Ovary (tissue), 9 donors: ENCODE results near the gene ADCY9. TPM values are rescaled to one million over a fixed set of nuclear protein-coding genes. Genes with fewer than 3 reads are reported as not detected.
"Not testable (repeated sequence)": the region's sequence is repeated elsewhere in the genome, so short reads cannot be mapped to it uniquely, and the experiment has no call there.

Experiments used
- DNase-seq, 5 donors: peaks; one replicate each; pipeline ENCODE4 v3.0.0-alpha.2; 2019 to 2020
- H3K27ac ChIP-seq, 2 donors: fragments of 200-600 bp; one replicate each; pipeline versions ENCODE4 v1.5.1 to v1.8.0; 2019 to 2022
- H3K27me3 ChIP-seq: fragments of 200-600 bp; one replicate; pipeline ENCODE4 v1.8.0; 2022
- H3K36me3 ChIP-seq: fragments of 200-600 bp; sonication (generic); one replicate; pipeline ENCODE4 v1.5.1; 2019
- H3K4me1 ChIP-seq: one replicate; pipeline ENCODE4 v1.8.1; 2013; ENCODE audit warnings: mild to moderate bottlenecking, moderate library complexity; ENCODE audit not compliant: insufficient read depth
- H3K4me3 ChIP-seq: fragments of 200-600 bp; sonication (generic); one replicate; pipeline ENCODE4 v1.5.1; 2017
- H3K9me3 ChIP-seq, 2 donors: fragments of 200-600 bp in 1 of 2; sonication (generic) in 1 of 2; one replicate each; pipeline versions ENCODE4 v1.5.1 to v1.8.1; 2013 to 2019; ENCODE audit warnings: mild to moderate bottlenecking in 1 of 2, moderate library complexity in 1 of 2
- CTCF ChIP-seq, 3 donors: fragments of 450-650 bp in 2 of 3; fragments of 200-600 bp in 1 of 3; IDR thresholded peaks; one replicate each; pipeline versions ENCODE4 v1.5.1 to v1.8.0; 2016 to 2022; ENCODE audit warnings: antibody characterized with exemption in 3 of 3, mild to moderate bottlenecking in 1 of 3
- EP300 ChIP-seq: sonication (generic); formaldehyde crosslinking; IDR thresholded peaks from one replicate; pipeline ENCODE4 v1.6.1; 2017; ENCODE audit warnings: antibody characterized with exemption
- POLR2A ChIP-seq: fragments of 450-650 bp; IDR thresholded peaks from one replicate; pipeline ENCODE4 v1.6.1; 2017; ENCODE audit warnings: antibody characterized with exemption, mild to moderate bottlenecking, moderate library complexity
- WGBS, 3 donors: extraction: QIAGEN DNeasy Blood & Tissue Kit in 1 of 3; methylation state at CpG; one replicate each; pipeline versions ENCODE4 v1.1.5 to v1.1.7; 2013 to 2017; 5-methylcytosine and 5-hydroxymethylcytosine counted together
- intact Hi-C, 4 donors: fragments of 100-400 bp; cut with DNase I; formaldehyde crosslinking; loops; one replicate each; pipeline versions ENCODE4 v1.11.0 to v1.15.1; 2022 to 2023
- polyA plus RNA-seq, 2 donors: library from polyadenylated mRNA; stranded (reverse); fragments of 200-250 nt in 1 of 2; fragments of 350-450 nt in 1 of 2; fragmentation: Illumina TruSeq in 1 of 2; extraction: RNeasy Lipid Tissue Mini Kit (QIAGEN cat#74804) in 1 of 2; gene quantifications; one replicate each; pipeline ENCODE4 v1.2.3, GENCODE V29; 2013 to 2014
- total RNA-seq, 7 donors: library from RNA; depleted of rRNA in 2 of 7; stranded (reverse); fragments of >200 nt in 2 of 7; fragmentation: NEBNext Ultra II Directional in 3 of 7; extraction: Animal tissue kit (Norgen Biotek cat#: 25700) in 3 of 7; gene quantifications; one replicate each; pipeline versions ENCODE4 v1.1.0 to v1.2.4, GENCODE V29; 2016 to 2023
- donor health status: DM: no; HTN: no; CAD: no; lungs with moderate emphysema.
- donor health status: DM: no; HTN: no; CAD: no.
- donor health status: Bipolar disorder and iron deficiency.
- donor health status: DM: yes; HTN: yes; CAD: no.
- donor health status: DM: no; HTN: no; CAD: no.
- donor health status: DM: yes; HTN: yes; CAD: no.

The ADCY9 gene
- total and polyA plus RNA-seq, 9 donors: 10.7 to 31.3 (median 23.3) TPM

GRCh38 chr16:4049031-4049430, 67.2 kb downstream of the ADCY9 start:
- Histone ChIP-seq H3K27me3 (no peaks in the 10 kb centered on the region), H3K9me3 (no peaks in the 10 kb centered on the region), H3K36me3 (no peaks in the 10 kb centered on the region), H3K4me1 (peaks cover 11% of the 10 kb centered on the region), H3K27ac (no peak overlapping the region), H3K4me3 (no peak overlapping the region)
- TF ChIP-seq CTCF (IDR thresholded peaks at IDR 0.05) (no peak), EP300 (no peak), POLR2A (no peak)
- WGBS, 3 donors: 89 to 98% (median 96%) methylated on average over 8 of the region's 8 CpGs
- DNase-seq: no peak
- intact Hi-C loops: no loop called here

GRCh38 chr16:4048481-4048880, 67.8 kb downstream of the ADCY9 start:
- H3K4me1 ChIP-seq: peaks cover 13% of the 10 kb centered on the region
- peak in 1 of 5 donors; percentile 9 for DNase-seq
- intact Hi-C loops: no loop called here
- 95 to 97% (median 96%) methylated on average over 9 of the region's 9 CpGs for WGBS, 3 donors
- H3K4me3 ChIP-seq: no peak overlapping the region
- no peaks in the 10 kb centered on the region for H3K36me3 ChIP-seq
- TF ChIP-seq CTCF (IDR thresholded peaks at IDR 0.05) (no peak), POLR2A (no peak), EP300 (no peak)
- H3K27ac ChIP-seq: no peak overlapping the region
- H3K9me3 ChIP-seq: no peaks in the 10 kb centered on the region
- no peaks in the 10 kb centered on the region for H3K27me3 ChIP-seq

- H3K4me1 ChIP-seq: peaks cover 14% of the 10 kb centered on the region
- H3K27ac ChIP-seq: no peak overlapping the region
- TF ChIP-seq CTCF (IDR thresholded peaks at IDR 0.05) (no peak), POLR2A (no peak), EP300 (no peak)
- H3K4me3 ChIP-seq: no peak overlapping the region
- no peaks in the 10 kb centered on the region for H3K9me3 ChIP-seq
- no peaks in the 10 kb centered on the region for H3K36me3 ChIP-seq
- WGBS, 3 donors: 91 to 96% (median 93%) methylated on average over 8 of the region's 8 CpGs
- intact Hi-C loops: no loop called here
- peak in 1 of 5 donors; percentile 7 for DNase-seq
- H3K27me3 ChIP-seq: no peaks in the 10 kb centered on the region
These were observed 70.0 kb downstream of the ADCY9 start for GRCh38 chr16:4046221-4046620.

- H3K9me3 ChIP-seq, H3K4me3 ChIP-seq, H3K27me3 ChIP-seq, H3K27ac ChIP-seq, intact Hi-C loops, H3K36me3 ChIP-seq: not testable (repeated sequence)
- 90 to 96% (median 94%) methylated on average over 6 of the region's 6 CpGs for WGBS, 3 donors
- peaks cover 15% of the 10 kb centered on the region for H3K4me1 ChIP-seq
- DNase-seq: peak in 1 of 5 donors; percentile 9
These were observed 70.7 kb downstream of the ADCY9 start for GRCh38 chr16:4045561-4045960.

- Histone ChIP-seq H3K9me3 (no peaks in the 10 kb centered on the region), H3K36me3 (no peaks in the 10 kb centered on the region), H3K27ac (no peak overlapping the region), H3K4me1 (peaks cover 12% of the 10 kb centered on the region), H3K27me3 (no peaks in the 10 kb centered on the region), H3K4me3 (no peak overlapping the region)
- DNase-seq: peak in 1 of 5 donors; percentile 10
- TF ChIP-seq CTCF (IDR thresholded peaks at IDR 0.05): no peak
- no peak for TF ChIP-seq EP300
- TF ChIP-seq POLR2A: no peak
- intact Hi-C loops: no loop called here
- WGBS, 3 donors: 69 to 82% (median 79%) methylated on average over 11 of the region's 11 CpGs
These were observed 73.7 kb downstream of the ADCY9 start for GRCh38 chr16:4042581-4042980.
